Activated naive CD4-positive, alpha-beta T cell treated with anti-CD3 and anti-CD28 coated beads, Interleukin-2, amount 50 U/mL, for 72 hours (primary cell): ENCODE results near the gene PSG2. TPM values are rescaled to one million over a fixed set of nuclear protein-coding genes. Genes with fewer than 3 reads are reported as not detected.
"Not testable (repeated sequence)": the region's sequence is repeated elsewhere in the genome, so short reads cannot be mapped to it uniquely, and the experiment has no call there.

Experiments used
- ATAC-seq, 2 donors: fragments of 150-1000 bp; cut with Tn5 transposase; 2 replicates each; pipeline ENCODE4 v1.10.0; 2021; ENCODE audit warnings: mild to moderate bottlenecking in 2 of 2, moderate library complexity in 2 of 2
- DNase-seq, 2 donors: peaks; one replicate each; pipeline ENCODE4 v3.0.0; 2021 to 2022; ENCODE audit warnings: low spot score in 2 of 2
- H3K27ac Mint-ChIP-seq, 2 donors: one replicate each; pipeline ENCODE4 v1.8.0; 2022; ENCODE audit warnings: mild to moderate bottlenecking in 2 of 2, mixed read lengths in 2 of 2
- H3K36me3 Mint-ChIP-seq, 2 donors: one replicate each; pipeline ENCODE4 v1.8.0; 2022; ENCODE audit warnings: mixed read lengths in 2 of 2
- H3K9me3 Mint-ChIP-seq, 2 donors: one replicate each; pipeline ENCODE4 v1.8.0; 2022; ENCODE audit warnings: mixed read lengths in 2 of 2
- total RNA-seq, 2 donors: library from RNA; stranded (reverse); gene quantifications; one replicate each; pipeline ENCODE4 v1.2.3, GENCODE V29; 2022

PSG2 gene
- total RNA-seq, 2 donors from 2014 or later, result not detected

DNA sequence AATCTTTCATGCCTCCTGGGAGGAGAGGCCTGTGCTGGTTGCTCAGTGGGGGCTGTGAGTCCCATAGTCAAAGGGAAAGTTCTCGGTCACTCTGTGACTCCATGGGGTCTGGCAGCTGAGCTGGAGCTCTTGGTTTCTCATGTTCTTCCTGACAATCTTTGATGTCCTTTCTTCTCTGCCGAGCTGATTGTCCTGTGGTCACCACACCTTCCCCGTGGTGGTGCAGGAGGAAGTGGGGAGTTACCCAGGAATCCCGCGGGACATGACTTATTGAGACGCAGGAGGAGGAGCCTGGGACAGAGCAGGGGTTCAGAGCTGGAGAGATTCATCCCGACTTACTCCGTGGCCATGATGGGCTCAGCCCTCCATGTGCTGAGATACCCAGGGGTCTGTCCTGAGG is 55.4 kb downstream of the PSG2 start:
- H3K9me3 Mint-ChIP-seq, H3K27ac Mint-ChIP-seq, DNase-seq, ATAC-seq, H3K36me3 Mint-ChIP-seq: not testable (repeated sequence)

DNA sequence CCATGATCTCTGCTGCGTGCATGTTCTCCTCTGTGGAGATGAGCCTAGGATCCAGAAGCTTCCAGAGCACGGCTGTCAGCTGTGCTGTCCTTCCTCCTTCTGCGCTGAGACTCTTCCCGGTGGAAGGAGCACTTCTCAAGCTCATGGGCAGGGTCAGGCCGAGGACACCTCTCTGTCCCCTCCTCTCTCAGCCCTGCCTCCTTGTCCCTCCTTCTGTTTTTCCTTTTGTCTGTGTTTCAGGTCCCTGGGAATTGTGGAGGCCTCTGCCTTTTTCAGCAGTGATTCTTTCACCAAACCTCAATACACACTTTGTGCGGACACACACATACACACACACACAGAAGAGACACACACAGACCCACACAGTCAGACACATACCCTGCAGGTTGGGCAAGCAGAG is 56.1 kb downstream of the PSG2 start, which contains the start of gene PSG11:
TSS of gene PSG11 (minus strand) at position 101 of the 400 bp plus-strand sequence. CDS start at position 4, 97 bp downstream.
- H3K36me3 Mint-ChIP-seq, ATAC-seq, DNase-seq, H3K27ac Mint-ChIP-seq, H3K9me3 Mint-ChIP-seq: not testable (repeated sequence)

DNA sequence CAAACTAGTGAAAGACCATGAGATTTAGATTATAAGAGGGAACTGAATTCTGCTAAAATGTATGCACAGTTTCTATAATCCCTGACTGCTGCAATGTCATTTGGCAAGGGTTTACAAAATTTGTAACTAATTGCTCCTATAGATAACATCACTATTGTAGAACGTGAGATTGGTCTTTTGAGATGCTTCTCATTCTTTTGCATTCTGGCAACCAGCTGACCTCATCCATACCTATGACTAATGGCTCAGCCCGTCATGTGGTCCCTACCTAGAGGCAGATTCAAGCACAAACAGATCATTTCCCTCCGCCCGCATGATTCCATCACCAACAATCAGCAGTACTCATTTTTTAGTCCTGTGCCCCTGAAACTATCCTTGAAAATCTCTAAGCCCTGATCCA is 60.4 kb downstream of the PSG2 start:
- not testable (repeated sequence) for H3K9me3 Mint-ChIP-seq, H3K36me3 Mint-ChIP-seq, H3K27ac Mint-ChIP-seq, DNase-seq, ATAC-seq

DNA sequence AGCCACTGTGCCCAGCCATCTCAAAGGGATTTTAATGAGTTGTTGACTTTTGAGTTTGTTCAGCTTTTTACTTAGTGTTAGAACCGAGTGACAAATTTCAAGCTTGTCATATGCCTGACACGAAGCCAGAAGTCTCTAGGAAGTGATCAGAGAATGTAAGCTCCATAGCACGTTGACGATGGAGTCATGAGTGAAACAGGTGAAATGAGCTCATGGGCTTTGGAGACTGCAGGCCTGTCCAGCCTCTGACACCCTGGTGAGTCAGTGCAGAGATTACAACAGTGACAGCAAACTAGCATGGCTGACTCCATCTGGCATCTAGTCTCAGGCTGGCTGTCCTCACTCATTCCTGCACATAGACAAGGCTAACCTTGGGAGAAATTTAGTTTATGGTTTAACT is 60.9 kb downstream of the PSG2 start:
- not testable (repeated sequence) for DNase-seq

DNA sequence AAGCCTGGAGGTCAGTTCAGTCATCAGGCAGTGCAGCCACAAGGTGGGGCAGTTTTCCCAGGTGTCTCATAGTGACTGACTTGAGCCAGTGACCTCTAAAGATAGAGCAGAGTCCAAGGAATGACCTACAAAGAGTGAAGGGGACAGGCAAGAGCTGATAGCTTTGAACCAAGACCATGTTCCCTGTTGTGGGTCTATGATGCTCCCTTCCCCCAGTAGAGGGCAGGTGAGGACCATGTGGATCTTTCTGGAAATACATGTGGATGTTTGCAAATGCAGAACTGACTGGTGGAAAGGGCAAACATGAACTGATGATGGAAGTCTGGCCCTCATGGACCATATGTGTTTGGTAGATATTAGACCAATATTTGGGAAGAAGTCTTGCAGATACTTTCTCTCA is 62.9 kb downstream of the PSG2 start:
- ATAC-seq, H3K9me3 Mint-ChIP-seq, H3K27ac Mint-ChIP-seq, H3K36me3 Mint-ChIP-seq, DNase-seq: not testable (repeated sequence)

More for the DNA sequence above, 60.9 kb downstream of the PSG2 start:
- H3K36me3 Mint-ChIP-seq, H3K9me3 Mint-ChIP-seq, ATAC-seq: not testable (repeated sequence)
- H3K27ac Mint-ChIP-seq, result peak overlapping the region in 1 of 2 donors; percentile 60

Other genes with a start within 250 kb of the PSG2 start
- gene PSG1, start 203.0 kb downstream of the PSG2 start, total RNA-seq, result under 1 TPM; 0.45 to 0.64 TPM
- not detected for gene PSG6, start 164.8 kb downstream of the PSG2 start, total RNA-seq
- not detected for gene PSG7, start 145.5 kb downstream of the PSG2 start, total RNA-seq
- under 1 TPM in 1 of 2 donors, not detected in 1; 0.37 TPM for gene PSG11, start 56.2 kb downstream of the PSG2 start, total RNA-seq
- not detected for gene PSG5, start 103.8 kb upstream of the PSG2 start, total RNA-seq
- gene PSG4, start 122.9 kb upstream of the PSG2 start, total RNA-seq, result under 1 TPM; 0.20 to 0.51 TPM
- under 1 TPM; 0.16 to 0.23 TPM for gene PSG9, start 186.8 kb upstream of the PSG2 start, total RNA-seq